HG03565 (cell line): ENCODE results near the gene CNST.
"Not testable (repeated sequence)": the region's sequence is repeated elsewhere in the genome, so short reads cannot be mapped to it uniquely, and the experiment has no call there.

Experiments used
- ATAC-seq: cut with Tn5 transposase; IDR thresholded peaks from one replicate; pipeline ENCODE4 v1.9.1; 2021; ENCODE audit warnings: mild to moderate bottlenecking, moderate library complexity; ENCODE audit not compliant: unreplicated experiment

The CNST gene

DNA sequence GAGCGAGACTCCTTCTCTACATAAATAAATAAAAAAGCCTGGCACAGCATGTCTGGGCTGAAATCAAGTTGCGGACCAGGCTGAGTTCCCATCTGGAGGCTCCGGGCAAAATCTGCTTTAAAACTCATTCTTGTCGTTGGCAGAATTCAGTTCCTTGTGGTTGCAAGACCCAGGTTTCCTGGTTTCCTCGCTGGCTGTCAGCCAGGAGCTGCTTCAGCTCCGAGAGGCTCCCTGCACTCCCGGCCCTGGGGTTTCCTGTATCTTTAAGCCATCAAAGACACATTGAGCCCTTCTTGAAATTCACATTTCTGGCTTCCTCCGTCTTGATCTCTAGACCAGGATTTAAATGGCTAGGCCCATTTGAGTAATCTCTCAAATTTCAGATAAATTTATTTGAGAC is 137.3 kb downstream of the CNST start:
- ATAC-seq = no peak

DNA sequence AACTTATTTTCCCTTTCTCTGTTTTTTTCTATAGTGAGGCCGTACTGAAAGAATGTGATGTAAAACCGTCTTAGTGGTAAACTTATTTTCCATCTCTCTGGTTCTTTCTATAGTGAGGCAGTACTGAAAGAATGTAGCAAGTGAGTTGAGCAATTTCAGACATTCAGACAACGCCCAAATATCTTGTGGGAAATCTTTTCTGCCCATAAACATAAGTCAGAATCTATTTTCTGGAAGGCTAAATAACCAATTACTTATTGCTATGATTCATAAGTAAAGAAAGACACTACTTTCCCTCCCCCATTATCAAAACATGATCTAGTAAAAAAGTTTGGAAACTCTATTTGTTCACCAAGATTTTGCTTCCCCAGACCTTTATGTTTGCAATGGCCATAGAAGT is 139.1 kb downstream of the CNST start:
- ATAC-seq = no peak

DNA sequence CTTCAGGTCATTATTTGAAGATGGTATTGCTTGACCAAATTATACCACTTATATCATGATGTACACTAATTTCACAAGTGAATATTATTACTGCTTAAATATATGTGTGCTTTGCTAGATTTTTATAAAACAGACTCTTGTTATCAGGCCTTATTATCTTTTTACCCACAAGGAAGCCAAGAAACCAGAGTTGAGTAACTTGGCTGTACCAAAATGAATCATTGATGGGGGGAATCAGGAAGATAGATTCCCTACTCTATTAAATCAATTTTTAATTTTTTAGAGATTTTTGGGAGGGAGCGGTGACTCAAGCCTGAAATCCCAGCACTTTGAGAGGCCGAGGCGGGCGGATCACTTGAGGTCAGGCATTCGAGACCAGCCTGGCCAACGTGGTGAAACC is 141.9 kb downstream of the CNST start:
- ATAC-seq = no peak

DNA sequence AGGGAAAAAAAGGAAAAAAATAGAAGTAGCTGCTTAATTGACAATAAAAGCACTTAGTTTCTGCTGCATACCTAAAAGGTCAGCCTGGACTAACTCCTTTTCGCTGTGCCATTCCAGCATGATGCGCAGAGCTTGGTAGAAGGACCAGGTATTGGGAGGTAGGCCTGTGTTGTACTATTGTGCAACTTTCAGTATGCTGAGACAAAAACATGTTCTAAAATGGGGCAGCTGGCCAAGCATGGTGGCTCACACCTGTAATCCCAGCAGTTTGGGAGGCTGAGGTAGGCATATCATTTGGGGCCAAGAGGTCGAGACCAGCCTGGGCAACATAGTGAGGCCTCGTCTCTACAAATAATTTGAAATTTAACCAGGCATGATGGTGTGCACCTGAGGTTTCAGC is 142.9 kb downstream of the CNST start:
- ATAC-seq = no peak

DNA sequence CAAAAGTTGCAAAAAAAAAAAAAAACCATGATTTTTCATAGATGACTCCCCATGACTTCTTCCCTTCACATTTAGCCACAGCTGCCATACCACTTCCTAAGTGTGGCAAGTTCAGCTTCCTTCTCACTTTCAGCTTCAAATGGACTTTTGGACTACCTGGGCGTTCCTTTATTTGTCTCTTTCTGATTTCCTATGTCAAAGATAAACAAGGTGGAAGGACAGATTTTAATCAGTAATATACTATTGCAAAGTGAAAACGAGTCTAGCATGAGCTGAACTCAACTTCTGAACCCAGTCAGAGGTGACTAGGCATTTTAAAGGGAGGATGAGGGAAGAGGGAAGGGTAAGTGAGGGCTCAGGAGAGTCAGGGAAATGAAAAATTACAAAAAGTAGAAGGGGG is 143.6 kb downstream of the CNST start:
- ATAC-seq = no peak

DNA sequence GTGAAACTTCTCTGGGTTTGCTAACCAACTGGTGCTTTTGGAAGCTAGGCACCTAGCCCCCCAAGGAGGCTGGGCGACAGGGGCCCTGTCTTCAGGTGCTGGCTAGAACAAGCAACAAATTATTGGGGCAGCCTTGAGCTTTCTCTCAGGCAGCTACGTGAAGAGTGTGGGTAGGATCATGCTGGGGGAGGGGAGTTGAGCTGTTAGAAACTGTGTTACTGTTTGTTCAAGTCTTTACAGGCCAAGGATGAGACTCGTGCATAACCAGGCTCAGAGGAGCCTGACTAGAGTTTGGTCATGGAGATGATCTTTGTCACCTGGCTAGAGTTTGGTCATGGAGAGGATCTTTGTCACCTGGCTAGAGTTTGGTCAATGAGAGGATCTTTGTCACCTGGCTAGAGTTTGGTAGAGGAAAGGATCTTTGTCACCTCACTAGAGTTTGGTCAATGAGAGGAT is 145.3 kb downstream of the CNST start:
- ATAC-seq = no peak

DNA sequence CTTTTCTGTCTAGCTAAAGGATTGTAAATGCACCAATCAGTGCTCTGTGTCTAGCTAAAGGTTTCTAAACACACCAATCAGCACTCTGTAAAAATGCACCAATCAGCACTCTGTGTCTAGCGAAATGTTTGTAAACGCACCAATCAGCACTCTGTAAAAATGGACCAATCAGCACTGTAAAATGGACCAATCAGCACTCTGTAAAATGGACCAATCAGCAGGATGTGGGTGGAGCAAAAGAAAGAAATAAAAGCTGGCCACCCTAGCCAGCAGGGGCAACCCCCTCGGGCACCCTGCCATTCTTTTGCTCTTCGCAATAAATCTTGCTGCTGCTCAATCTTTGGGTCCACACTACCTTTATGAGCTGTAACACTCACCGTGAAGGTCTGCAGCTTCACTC is 146.2 kb downstream of the CNST start:
- ATAC-seq = not testable (repeated sequence)
